ENCODE data around the gene INSYN2B. TPM values are rescaled to one million over a fixed set of nuclear protein-coding genes. Genes with fewer than 3 reads are reported as not detected.
"Not testable (repeated sequence)": the region's sequence is repeated elsewhere in the genome, so short reads cannot be mapped to it uniquely, and the experiment has no call there.

Gene INSYN2B
- total RNA-seq, 1 donor from 2014 or later = 0.25 TPM

- Histone ChIP-seq H3K27ac (no peak overlapping the region), H3K4me1 (no peaks in the 10 kb centered on the region), H3K9me3 (no peaks in the 10 kb centered on the region), H3K36me3 (no peaks in the 10 kb centered on the region), H3K27me3 (no peaks in the 10 kb centered on the region), H3K4me3 (no peak overlapping the region)
- DNase-seq (ENCODE audit: extremely low spot score in 2 of 2) = no peak
- TF ChIP-seq POLR2A (IDR thresholded peaks at IDR 0.05) (no peak), CTCF (IDR thresholded peaks at IDR 0.05) (no peak), POLR2AphosphoS5 (IDR thresholded peaks at IDR 0.05; ENCODE audit: insufficient read depth in 1 of 2, low read depth in 1 of 2) (no peak)
- intact Hi-C loops (cut with DNase I) = no loop called here
Measured at GRCh38 chr5:169960659-169961058, 19.6 kb downstream of the INSYN2B start.

- intact Hi-C loops (cut with DNase I) = no loop called here
- no peak for TF ChIP-seq CTCF (IDR thresholded peaks at IDR 0.05)
- no peak for TF ChIP-seq POLR2A (IDR thresholded peaks at IDR 0.05)
- TF ChIP-seq POLR2AphosphoS5 (IDR thresholded peaks at IDR 0.05; ENCODE audit: insufficient read depth in 1 of 2, low read depth in 1 of 2) = no peak
- no peak overlapping the region for H3K27ac ChIP-seq
- no peaks in the 10 kb centered on the region for H3K36me3 ChIP-seq
- H3K27me3 ChIP-seq = no peaks in the 10 kb centered on the region
- no peak overlapping the region for H3K4me3 ChIP-seq
- DNase-seq (ENCODE audit: extremely low spot score in 2 of 2) = no peak
- no peaks in the 10 kb centered on the region for H3K4me1 ChIP-seq
- no peaks in the 10 kb centered on the region for H3K9me3 ChIP-seq
Measured at GRCh38 chr5:169958278-169958677, 22.0 kb downstream of the INSYN2B start.

GRCh38 chr5:169956756-169957155 is 23.5 kb downstream of the INSYN2B start:
- H3K36me3 ChIP-seq = no peaks in the 10 kb centered on the region
- no peak overlapping the region for H3K4me3 ChIP-seq
- no peaks in the 10 kb centered on the region for H3K27me3 ChIP-seq
- H3K9me3 ChIP-seq = no peaks in the 10 kb centered on the region
- intact Hi-C loops (cut with DNase I) = no loop called here
- H3K4me1 ChIP-seq = no peaks in the 10 kb centered on the region
- TF ChIP-seq CTCF (IDR thresholded peaks at IDR 0.05) = no peak
- TF ChIP-seq POLR2A (IDR thresholded peaks at IDR 0.05) = no peak
- TF ChIP-seq POLR2AphosphoS5 (IDR thresholded peaks at IDR 0.05; ENCODE audit: insufficient read depth in 1 of 2, low read depth in 1 of 2) = no peak
- no peak for DNase-seq (ENCODE audit: extremely low spot score in 2 of 2)
- no peak overlapping the region for H3K27ac ChIP-seq

GRCh38 chr5:169956126-169956525 is 24.2 kb downstream of the INSYN2B start:
- Histone ChIP-seq H3K9me3 (no peaks in the 10 kb centered on the region), H3K4me1 (no peaks in the 10 kb centered on the region), H3K4me3 (no peak overlapping the region), H3K36me3 (no peaks in the 10 kb centered on the region), H3K27ac (no peak overlapping the region), H3K27me3 (no peaks in the 10 kb centered on the region)
- no peak for TF ChIP-seq POLR2AphosphoS5 (IDR thresholded peaks at IDR 0.05; ENCODE audit: insufficient read depth in 1 of 2, low read depth in 1 of 2)
- TF ChIP-seq CTCF (IDR thresholded peaks at IDR 0.05) = no peak
- TF ChIP-seq POLR2A (IDR thresholded peaks at IDR 0.05) = no peak
- no peak for DNase-seq (ENCODE audit: extremely low spot score in 2 of 2)
- intact Hi-C loops (cut with DNase I) = no loop called here

GRCh38 chr5:169954786-169955185 is 25.5 kb downstream of the INSYN2B start:
- Histone ChIP-seq H3K27me3 (no peaks in the 10 kb centered on the region), H3K9me3 (no peaks in the 10 kb centered on the region), H3K4me1 (no peaks in the 10 kb centered on the region), H3K36me3 (no peaks in the 10 kb centered on the region), H3K27ac (no peak overlapping the region), H3K4me3 (no peak overlapping the region)
- intact Hi-C loops (cut with DNase I) = no loop called here
- TF ChIP-seq POLR2A (IDR thresholded peaks at IDR 0.05) (no peak), CTCF (IDR thresholded peaks at IDR 0.05) (no peak), POLR2AphosphoS5 (IDR thresholded peaks at IDR 0.05; ENCODE audit: insufficient read depth in 1 of 2, low read depth in 1 of 2) (no peak)
- DNase-seq (ENCODE audit: extremely low spot score in 2 of 2) = no peak

GRCh38 chr5:169953196-169953595 is 27.1 kb downstream of the INSYN2B start:
- intact Hi-C loops (cut with DNase I); H3K9me3 ChIP-seq; H3K27ac ChIP-seq; H3K27me3 ChIP-seq; DNase-seq (ENCODE audit: extremely low spot score in 2 of 2); H3K4me1 ChIP-seq; H3K4me3 ChIP-seq; H3K36me3 ChIP-seq: not testable (repeated sequence)
